WTC11 (cell line): ENCODE data around the gene HNF1B. TPM values are rescaled to one million over a fixed set of nuclear protein-coding genes. Genes with fewer than 3 reads are reported as not detected.

Source experiments
- ATAC-seq: fragments of 200-7000 bp; cut with Tn5 transposase; 2 replicates; pipeline ENCODE4 v1.10.0; 2021; ENCODE audit warnings: mild to moderate bottlenecking, moderate library complexity
- CTCF ChIA-PET: fragments of 300-600 bp; sonication (Branson Sonifier 250); formaldehyde crosslinking; loops from one replicate; lab custom pipeline; 2021; ENCODE audit warnings: antibody characterized with exemption; lab: Charles Lee
- POLR2A ChIA-PET: fragments of 350-600 bp; sonication (Branson Sonifier 250); formaldehyde crosslinking; loops from one replicate; lab custom pipeline; 2021; ENCODE audit warnings: antibody characterized with exemption; lab: Charles Lee
- DNase-seq: peaks from one replicate; pipeline ENCODE4 v3.0.0; 2021; ENCODE audit warnings: low spot score
- H3K27ac Mint-ChIP-seq: 2 replicates; pipeline ENCODE4 v1.8.0; 2021; ENCODE audit warnings: mixed read lengths
- H3K27me3 Mint-ChIP-seq: 2 replicates; pipeline ENCODE4 v1.8.0; 2021; ENCODE audit warnings: low read depth, mild to moderate bottlenecking, moderate library complexity, mixed read lengths
- H3K36me3 Mint-ChIP-seq: 2 replicates; pipeline ENCODE4 v1.8.0; 2021; ENCODE audit warnings: mixed read lengths
- H3K4me1 Mint-ChIP-seq: 2 replicates; pipeline ENCODE4 v1.8.0; 2022; ENCODE audit warnings: mixed read lengths
- H3K4me3 Mint-ChIP-seq: 2 replicates; pipeline ENCODE4 v1.8.0; 2021; ENCODE audit warnings: mild to moderate bottlenecking, moderate library complexity, mixed read lengths
- H3K9me3 Mint-ChIP-seq: 2 replicates; pipeline ENCODE4 v1.8.0; 2021; ENCODE audit warnings: mixed read lengths
- ATF2 ChIP-seq: sonication (generic); formaldehyde crosslinking; IDR thresholded peaks from 2 replicates; pipeline ENCODE4 v1.8.1; 2022; ENCODE audit warnings: low read depth, missing genetic modification reagents, borderline replicate concordance
- CREM ChIP-seq: sonication (generic); formaldehyde crosslinking; IDR thresholded peaks from 2 replicates; pipeline ENCODE4 v1.8.1; 2022; ENCODE audit warnings: mild to moderate bottlenecking, missing genetic modification reagents, moderate library complexity
- CTCF ChIP-seq: fragments of 200-600 bp; IDR thresholded peaks from 2 replicates; pipeline ENCODE4 v1.8.0; 2022; ENCODE audit warnings: antibody characterized with exemption
- ELF4 ChIP-seq: sonication (generic); formaldehyde crosslinking; IDR thresholded peaks from 2 replicates; pipeline ENCODE4 v1.8.1; 2022; ENCODE audit warnings: low read depth, mild to moderate bottlenecking, moderate library complexity, missing genetic modification reagents
- EMX1 ChIP-seq: fragments of 250-450 bp; sonication (Bioruptor Pico); IDR thresholded peaks from 2 replicates; pipeline ENCODE4 v1.8.0; 2021; ENCODE audit warnings: mild to moderate bottlenecking
- FOXJ3 ChIP-seq: sonication (generic); formaldehyde crosslinking; IDR thresholded peaks from 2 replicates; pipeline ENCODE4 v1.9.0; 2021; ENCODE audit warnings: missing genetic modification reagents, mild to moderate bottlenecking, borderline replicate concordance
- FOXP4 ChIP-seq: sonication (generic); formaldehyde crosslinking; IDR thresholded peaks from 2 replicates; pipeline ENCODE4 v1.8.0; 2022; ENCODE audit warnings: mild to moderate bottlenecking, missing genetic modification reagents
- IRF1 ChIP-seq: sonication (generic); formaldehyde crosslinking; IDR thresholded peaks from 2 replicates; pipeline ENCODE4 v1.8.0; 2023; ENCODE audit warnings: missing genetic modification reagents
- JUN ChIP-seq: sonication (generic); formaldehyde crosslinking; IDR thresholded peaks from 2 replicates; pipeline ENCODE4 v1.8.0; 2023; ENCODE audit warnings: mild to moderate bottlenecking, missing genetic modification reagents
- MLX ChIP-seq: sonication (generic); formaldehyde crosslinking; IDR thresholded peaks from 2 replicates; pipeline ENCODE4 v1.8.1; 2023; ENCODE audit warnings: mild to moderate bottlenecking, missing genetic modification reagents, moderate library complexity
- TEAD4 ChIP-seq: sonication (generic); formaldehyde crosslinking; IDR thresholded peaks from 2 replicates; pipeline ENCODE4 v1.8.0; 2022; ENCODE audit warnings: mild to moderate bottlenecking, missing genetic modification reagents
- ZNF263 ChIP-seq: sonication (generic); formaldehyde crosslinking; IDR thresholded peaks from 2 replicates; pipeline ENCODE4 v1.8.1; 2022; ENCODE audit warnings: low read depth, mild to moderate bottlenecking, moderate library complexity, missing genetic modification reagents
- total RNA-seq: library from RNA; stranded (reverse); gene quantifications from 3 replicates; pipeline ENCODE4 v1.2.3, GENCODE V29; 2021
- TF ChIP-seq, protein P1 (sequence below): fragments of 250-450 bp; sonication (Bioruptor Pico); IDR thresholded peaks from 2 replicates; pipeline ENCODE4 v1.9.0; 2021; ENCODE audit warnings: moderate library complexity, mild to moderate bottlenecking, inconsistent platforms, borderline replicate concordance
- TF ChIP-seq, protein P2 (sequence below): sonication (generic); formaldehyde crosslinking; IDR thresholded peaks from 2 replicates; pipeline ENCODE4 v1.8.1; 2023; ENCODE audit warnings: mild to moderate bottlenecking, missing genetic modification reagents
- TF ChIP-seq, protein P3 (sequence below): sonication (generic); formaldehyde crosslinking; IDR thresholded peaks from 2 replicates; pipeline ENCODE4 v1.8.1; 2023; ENCODE audit warnings: mild to moderate bottlenecking, missing genetic modification reagents, moderate library complexity

Gene HNF1B
- total RNA-seq, 1 experiment from 2014 or later, result 0.26 TPM

GRCh38 chr17:37650419-37651003, 94.3 kb downstream of the HNF1B start:
- H3K27me3 Mint-ChIP-seq, result peaks cover 23% of the 10 kb centered on the region

More at GRCh38 chr17:37650419-37651003, 94.3 kb downstream of the HNF1B start:
- H3K4me3 Mint-ChIP-seq, result no peak overlapping the region
- DNase-seq, result peak; percentile 43
- ATAC-seq, result peak; percentile 55; the same call in 1 of the 2 replicates
- TF ChIP-seq, protein P1, sequence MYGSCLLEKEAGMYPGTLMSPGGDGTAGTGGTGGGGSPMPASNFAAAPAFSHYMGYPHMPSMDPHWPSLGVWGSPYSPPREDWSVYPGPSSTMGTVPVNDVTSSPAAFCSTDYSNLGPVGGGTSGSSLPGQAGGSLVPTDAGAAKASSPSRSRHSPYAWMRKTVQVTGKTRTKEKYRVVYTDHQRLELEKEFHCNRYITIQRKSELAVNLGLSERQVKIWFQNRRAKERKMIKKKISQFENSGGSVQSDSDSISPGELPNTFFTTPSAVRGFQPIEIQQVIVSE (CRISPR knock-in tag), result no peak
- TF ChIP-seq ATF2 (no peak), ELF4 (CRISPR knock-in tag) (no peak), EMX1 (CRISPR knock-in tag) (no peak), ZNF263 (CRISPR knock-in tag) (no peak), CTCF (no peak), FOXJ3 (CRISPR knock-in tag) (no peak), CREM (CRISPR knock-in tag) (no peak), MLX (no peak), JUN (CRISPR knock-in tag) (no peak), IRF1 (CRISPR knock-in tag) (no peak), FOXP4 (CRISPR knock-in tag) (no peak), TEAD4 (CRISPR knock-in tag) (no peak)
- TF ChIP-seq, protein P2, sequence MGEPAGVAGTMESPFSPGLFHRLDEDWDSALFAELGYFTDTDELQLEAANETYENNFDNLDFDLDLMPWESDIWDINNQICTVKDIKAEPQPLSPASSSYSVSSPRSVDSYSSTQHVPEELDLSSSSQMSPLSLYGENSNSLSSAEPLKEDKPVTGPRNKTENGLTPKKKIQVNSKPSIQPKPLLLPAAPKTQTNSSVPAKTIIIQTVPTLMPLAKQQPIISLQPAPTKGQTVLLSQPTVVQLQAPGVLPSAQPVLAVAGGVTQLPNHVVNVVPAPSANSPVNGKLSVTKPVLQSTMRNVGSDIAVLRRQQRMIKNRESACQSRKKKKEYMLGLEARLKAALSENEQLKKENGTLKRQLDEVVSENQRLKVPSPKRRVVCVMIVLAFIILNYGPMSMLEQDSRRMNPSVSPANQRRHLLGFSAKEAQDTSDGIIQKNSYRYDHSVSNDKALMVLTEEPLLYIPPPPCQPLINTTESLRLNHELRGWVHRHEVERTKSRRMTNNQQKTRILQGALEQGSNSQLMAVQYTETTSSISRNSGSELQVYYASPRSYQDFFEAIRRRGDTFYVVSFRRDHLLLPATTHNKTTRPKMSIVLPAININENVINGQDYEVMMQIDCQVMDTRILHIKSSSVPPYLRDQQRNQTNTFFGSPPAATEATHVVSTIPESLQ, result no peak
- TF ChIP-seq, protein P3, sequence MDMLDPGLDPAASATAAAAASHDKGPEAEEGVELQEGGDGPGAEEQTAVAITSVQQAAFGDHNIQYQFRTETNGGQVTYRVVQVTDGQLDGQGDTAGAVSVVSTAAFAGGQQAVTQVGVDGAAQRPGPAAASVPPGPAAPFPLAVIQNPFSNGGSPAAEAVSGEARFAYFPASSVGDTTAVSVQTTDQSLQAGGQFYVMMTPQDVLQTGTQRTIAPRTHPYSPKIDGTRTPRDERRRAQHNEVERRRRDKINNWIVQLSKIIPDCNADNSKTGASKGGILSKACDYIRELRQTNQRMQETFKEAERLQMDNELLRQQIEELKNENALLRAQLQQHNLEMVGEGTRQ (CRISPR knock-in tag), result no peak
- TF ChIP-seq, all 79 proteins: peak for 0
- H3K27ac Mint-ChIP-seq, result no peak overlapping the region
- no peaks in the 10 kb centered on the region for H3K9me3 Mint-ChIP-seq
- H3K4me1 Mint-ChIP-seq, result no peaks in the 10 kb centered on the region
- ChIA-PET POLR2A (interaction anchor here (0.6 kb wide), 1 partner anchor 136 kb away, joined by 6 read pairs; no protein-coding TSS in a partner anchor), CTCF (interaction anchor here (0.6 to 5.5 kb wide), 15 partner anchors 11 to 1618 kb away, joined by 3 to 46 read pairs (median 4); no protein-coding TSS in a partner anchor)
- no peaks in the 10 kb centered on the region for H3K36me3 Mint-ChIP-seq
